Measurements from ENCODE around the gene GAB3.

DNA sequence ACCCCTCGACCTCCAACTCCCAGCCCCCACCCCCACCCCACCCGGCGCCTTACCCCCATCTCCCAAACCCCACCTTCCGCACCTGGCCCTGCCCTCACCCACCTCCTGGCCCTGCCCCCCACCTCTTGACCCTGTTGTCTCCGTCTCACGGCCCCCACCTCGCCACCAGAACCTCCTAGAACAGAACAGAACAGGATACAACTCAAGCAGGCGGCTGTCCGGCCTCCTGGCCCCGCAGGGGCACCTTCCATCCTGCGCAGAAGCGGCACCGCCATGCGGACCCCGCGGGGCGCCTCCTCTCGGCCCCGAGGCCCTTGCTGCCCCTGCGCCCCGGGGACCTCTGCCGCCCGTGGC, 97.9 kb downstream of the GAB3 start:
- TF ChIP-seq EZH2 (IDR thresholded peaks at IDR 0.05; ENCODE audit: borderline replicate concordance, insufficient read depth, low read length, poor library complexity, severe bottlenecking) = no peak
- no peak for TF ChIP-seq CTCF (IDR thresholded peaks at IDR 0.05; ENCODE audit: poor library complexity, severe bottlenecking)
- no peak for TF ChIP-seq RAD21 (conservative IDR thresholded peaks at IDR 0.05)
